KOPT-K1 (cell line): ENCODE data around the gene ARHGAP8.
"Not testable (repeated sequence)": the region's sequence is repeated elsewhere in the genome, so short reads cannot be mapped to it uniquely, and the experiment has no call there.

ENCODE experiments used
- H3K27ac ChIP-seq: fragments of 200-600 bp; sonication (generic); 2 replicates; pipeline ENCODE4 v1.5.1; 2016; ENCODE audit warnings: antibody characterized with exemption, mild to moderate bottlenecking, low read depth, low read length; ENCODE audit not compliant: poor library complexity, severe bottlenecking
- H3K36me3 ChIP-seq: fragments of 200-600 bp; sonication (generic); 2 replicates; pipeline ENCODE4 v1.5.1; 2017; ENCODE audit warnings: antibody characterized with exemption, mild to moderate bottlenecking, low read length, moderate library complexity; ENCODE audit not compliant: insufficient read depth
- H3K9me3 ChIP-seq: fragments of 200-600 bp; sonication (generic); 2 replicates; pipeline ENCODE4 v1.5.1; 2017; ENCODE audit warnings: antibody characterized with exemption, low read length, mild to moderate bottlenecking; ENCODE audit not compliant: insufficient read depth, poor library complexity, severe bottlenecking

Gene ARHGAP8

DNA sequence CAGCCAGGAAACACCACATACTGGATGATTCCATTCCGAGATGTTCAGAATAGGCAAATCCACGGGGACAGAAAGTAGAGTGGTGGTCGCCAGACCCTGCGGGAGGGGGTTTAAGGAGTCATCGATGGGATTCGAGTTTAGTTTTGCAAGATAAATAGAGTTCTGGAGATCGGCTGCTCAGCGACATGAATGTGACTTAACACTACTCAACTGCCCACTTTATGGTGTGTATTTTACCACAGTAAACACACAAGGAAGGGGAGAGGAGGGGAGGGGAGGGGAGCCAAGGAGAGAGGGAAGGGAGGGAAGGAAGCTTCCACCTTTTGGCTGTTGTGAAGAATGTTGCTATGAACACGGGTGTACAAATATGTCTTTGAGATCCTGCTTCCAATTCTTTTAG lies 10.4 kb upstream of the ARHGAP8 start:
- Histone ChIP-seq H3K9me3 (no peaks in the 10 kb centered on the region), H3K27ac (no peak overlapping the region), H3K36me3 (no peaks in the 10 kb centered on the region)

DNA sequence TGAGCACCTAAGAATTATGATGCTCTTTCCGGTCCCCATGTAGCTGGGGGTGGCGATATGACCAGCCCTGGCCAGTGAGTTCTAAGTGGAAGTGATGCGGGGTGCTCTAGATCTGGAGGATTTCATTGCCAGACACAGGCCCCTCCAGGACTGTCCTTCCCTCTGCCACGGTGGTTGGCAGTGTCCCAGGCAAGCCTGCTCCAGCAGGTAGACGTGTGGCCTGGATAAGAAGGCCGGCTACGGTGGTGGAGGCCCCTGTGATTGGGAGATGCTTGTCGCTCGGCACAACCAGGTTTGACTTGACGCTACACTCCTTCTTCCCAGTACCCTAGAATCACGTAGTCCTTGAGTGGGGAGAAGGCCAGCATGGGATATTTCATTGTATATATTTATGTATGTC lies 9.1 kb upstream of the ARHGAP8 start:
- H3K36me3 ChIP-seq: no peaks in the 10 kb centered on the region
- H3K9me3 ChIP-seq: no peaks in the 10 kb centered on the region
- H3K27ac ChIP-seq: no peak overlapping the region

DNA sequence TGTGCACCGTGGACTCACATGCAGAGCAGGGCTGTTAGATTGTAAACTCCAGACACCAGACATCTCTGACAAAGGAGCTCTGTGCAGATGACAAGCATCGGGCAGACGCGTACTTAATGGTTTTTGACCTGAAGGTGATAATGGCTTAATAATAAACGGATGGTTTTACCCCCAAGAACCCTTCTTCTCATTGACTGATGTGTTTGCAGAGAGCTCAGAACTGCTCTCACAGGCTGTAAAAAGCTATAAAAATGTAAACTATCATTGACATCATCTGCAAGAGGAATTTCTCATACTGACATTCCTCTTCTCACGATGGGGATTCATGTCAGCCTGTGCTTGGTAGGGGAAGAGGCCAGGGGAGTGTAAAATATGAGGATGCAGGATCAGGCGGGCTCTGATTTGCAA lies 8.6 kb upstream of the ARHGAP8 start:
- no peak overlapping the region for H3K27ac ChIP-seq

DNA sequence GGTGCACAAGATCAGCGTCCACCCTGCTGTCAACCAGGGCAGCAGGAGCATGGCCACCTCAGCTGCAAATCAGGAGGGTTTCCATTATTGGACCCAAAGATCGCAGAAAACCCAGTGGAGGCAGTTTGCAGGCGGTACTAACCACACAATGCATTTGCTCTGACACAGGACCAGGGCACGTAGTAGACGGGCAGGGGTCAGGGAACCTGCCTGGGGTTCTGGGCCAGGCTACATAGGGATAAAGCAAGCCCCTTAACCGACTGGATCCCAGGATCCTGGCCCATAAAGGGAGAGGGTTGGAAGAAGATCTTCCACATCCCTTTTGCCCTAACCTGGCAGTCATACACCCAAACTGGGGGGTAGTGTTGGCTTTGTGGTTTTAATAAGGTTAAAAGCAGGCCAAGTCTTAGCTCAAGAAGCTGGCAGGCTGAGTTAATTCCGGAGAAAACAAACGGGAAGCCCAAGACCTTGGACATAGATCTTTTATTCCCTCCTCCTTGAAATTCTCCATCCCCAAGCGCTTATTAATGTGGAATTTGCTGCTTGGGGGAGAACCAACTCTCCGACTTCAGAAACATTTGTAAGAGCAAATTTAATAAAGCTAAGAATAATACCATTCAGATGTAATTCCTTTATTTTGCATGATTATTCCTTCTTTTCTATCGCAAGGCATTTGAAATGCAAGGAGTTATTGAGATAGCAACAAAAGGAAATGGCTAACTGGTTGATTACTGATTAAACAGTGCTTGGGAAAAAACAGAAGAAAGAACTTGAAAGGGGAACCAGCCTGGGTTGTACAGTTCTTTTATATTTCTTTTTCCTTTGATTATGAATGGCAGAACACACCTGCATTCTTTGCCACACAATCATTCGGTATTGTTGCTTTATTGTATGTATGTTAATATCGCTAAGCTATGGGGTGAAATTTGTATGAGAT lies 6.3 kb upstream of the ARHGAP8 start:
- no peaks in the 10 kb centered on the region for H3K36me3 ChIP-seq
- no peaks in the 10 kb centered on the region for H3K9me3 ChIP-seq
- no peak overlapping the region for H3K27ac ChIP-seq

More for the DNA sequence above, 8.6 kb upstream of the ARHGAP8 start:
- no peaks in the 10 kb centered on the region for H3K9me3 ChIP-seq
- no peaks in the 10 kb centered on the region for H3K36me3 ChIP-seq

DNA sequence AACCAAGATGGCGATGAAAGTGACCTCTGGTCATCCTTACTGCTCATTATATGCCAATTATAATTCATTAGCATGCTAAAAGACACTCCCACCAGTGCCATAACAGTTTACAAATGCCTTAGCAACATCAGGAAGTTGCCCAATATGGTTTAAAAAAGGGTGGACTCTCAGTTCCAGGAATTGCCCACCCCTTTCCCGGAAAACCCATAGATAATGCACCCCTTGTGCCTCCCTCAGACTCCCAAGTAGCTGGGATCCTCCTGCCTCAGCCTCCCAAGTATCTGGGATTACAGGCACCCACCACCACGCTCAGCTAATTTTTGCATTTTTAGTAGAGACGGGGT lies 4.6 kb upstream of the ARHGAP8 start:
- not testable (repeated sequence) for H3K9me3 ChIP-seq, H3K27ac ChIP-seq, H3K36me3 ChIP-seq

DNA sequence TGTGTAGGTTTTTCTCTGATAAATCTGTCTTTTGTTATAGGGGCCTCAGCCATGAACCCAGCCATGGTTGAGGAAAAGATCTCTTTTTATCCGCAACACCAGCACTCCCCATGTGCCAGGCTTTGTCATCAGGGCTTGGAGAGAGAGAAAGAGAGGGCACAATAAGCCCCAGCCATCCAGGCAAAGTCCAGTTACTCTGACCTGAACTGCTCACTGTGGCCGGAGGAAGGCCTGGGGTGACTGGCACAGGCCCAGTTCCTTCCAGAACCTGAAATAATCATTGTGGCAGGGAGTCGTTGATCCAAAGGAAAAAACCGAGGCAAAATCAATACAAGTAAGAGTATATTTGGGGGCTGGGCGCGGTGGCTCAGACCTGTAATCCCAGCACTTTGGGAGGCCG lies 3.9 kb upstream of the ARHGAP8 start:
- no peaks in the 10 kb centered on the region for H3K9me3 ChIP-seq
- no peak overlapping the region for H3K27ac ChIP-seq
- no peaks in the 10 kb centered on the region for H3K36me3 ChIP-seq

DNA sequence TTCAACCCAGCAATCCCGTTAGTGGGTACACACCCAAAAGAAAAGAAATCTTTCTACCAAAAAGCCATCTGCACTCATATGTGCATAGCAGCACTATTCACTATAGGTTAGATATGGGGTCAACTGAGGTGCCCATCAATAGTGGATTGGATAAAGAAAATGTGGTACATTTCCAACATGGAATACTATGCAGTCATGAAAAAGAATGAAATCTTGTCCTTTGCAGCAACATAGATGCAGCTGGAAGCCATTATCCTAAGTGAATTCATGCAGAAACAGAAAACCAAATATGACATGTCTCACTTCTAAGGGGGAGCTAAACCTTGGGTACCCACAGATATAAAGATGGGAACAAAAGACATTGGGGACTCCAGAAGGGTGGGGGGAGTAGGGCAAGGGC lies 1.9 kb upstream of the ARHGAP8 start:
- Histone ChIP-seq H3K27ac (no peak overlapping the region), H3K36me3 (no peaks in the 10 kb centered on the region), H3K9me3 (no peaks in the 10 kb centered on the region)

DNA sequence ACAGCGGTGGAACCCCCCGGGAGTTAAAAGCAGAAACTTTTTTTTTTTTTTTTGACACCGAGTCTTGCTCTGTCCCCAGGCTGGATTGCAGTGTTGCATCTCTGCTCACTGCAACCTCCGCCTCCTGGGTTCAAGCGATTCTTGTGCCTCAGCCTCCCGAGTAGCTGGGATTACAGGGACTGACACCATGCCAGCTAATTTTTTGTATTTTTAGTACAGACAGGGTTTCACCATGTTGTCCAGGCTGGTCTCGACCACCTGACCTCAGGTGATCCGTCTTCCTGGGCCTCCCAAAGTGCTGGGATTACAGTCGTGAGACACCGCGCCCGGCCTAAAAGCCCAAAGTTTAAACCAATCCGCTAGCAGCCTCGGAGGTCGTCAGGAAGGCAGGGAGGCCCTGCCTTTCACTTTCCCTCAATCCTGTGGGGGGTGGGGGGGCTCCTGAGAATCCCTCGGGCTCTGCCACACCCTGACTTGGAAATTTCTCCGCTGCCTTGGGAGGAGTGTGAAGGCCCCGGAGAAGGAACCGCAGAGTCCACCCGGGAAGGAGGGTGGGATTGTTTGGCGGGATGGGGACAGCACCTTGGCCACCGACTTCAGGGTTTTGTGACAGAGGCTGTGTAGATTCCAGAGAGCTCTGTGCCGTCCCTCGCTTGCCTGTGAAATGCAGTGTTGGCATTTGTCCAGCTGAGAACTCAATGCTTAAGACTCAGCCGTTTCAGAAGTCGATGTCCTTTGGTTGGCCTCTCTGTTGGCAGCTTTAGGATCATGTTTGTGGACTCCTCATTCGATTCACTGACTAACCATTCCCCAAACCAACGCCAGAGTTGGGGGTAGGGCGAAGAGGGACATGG lies 1.0 kb downstream of the ARHGAP8 start:
- Histone ChIP-seq H3K9me3 (no peaks in the 10 kb centered on the region), H3K27ac (no peak overlapping the region), H3K36me3 (no peaks in the 10 kb centered on the region)

DNA sequence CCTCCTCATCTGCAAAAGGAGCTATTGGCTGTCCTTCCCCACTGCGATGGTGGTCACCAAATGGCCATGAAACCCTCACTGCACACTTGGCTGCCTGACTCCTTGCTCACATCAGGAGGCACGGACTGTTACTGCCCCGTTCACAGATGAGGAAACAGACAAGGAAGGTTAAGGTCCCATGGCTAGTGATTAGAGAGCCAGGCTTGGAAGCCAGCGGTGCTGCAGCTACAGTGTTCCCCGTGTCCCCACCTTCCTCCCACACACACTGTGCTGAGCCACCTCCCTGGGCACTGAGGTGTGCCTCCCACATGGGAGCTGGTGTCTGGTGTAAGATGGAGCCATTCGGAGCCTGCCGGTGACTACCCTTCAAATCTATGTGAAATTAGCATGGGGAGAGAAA lies 2.6 kb downstream of the ARHGAP8 start:
- Histone ChIP-seq H3K9me3 (no peaks in the 10 kb centered on the region), H3K36me3 (no peaks in the 10 kb centered on the region), H3K27ac (no peak overlapping the region)

DNA sequence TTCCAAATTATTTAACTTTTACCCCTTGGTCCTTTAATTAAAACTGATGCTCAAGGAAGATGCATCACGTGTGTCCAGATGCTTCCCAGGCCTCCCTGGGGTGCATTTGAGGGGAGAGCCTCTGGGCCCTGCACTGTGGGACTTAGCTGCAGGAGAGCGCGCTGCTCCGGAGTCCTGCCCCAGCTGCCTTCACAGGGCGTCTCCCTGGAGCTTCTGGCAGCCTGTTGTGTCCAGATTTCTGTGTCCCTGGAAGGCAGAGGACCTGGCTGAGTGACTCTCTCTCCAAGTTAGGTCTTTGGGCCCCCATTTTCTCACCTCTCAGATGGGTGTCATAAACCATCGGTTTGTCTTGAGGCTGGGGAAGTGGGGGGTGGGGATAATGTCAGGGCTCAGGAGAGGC lies 3.0 kb downstream of the ARHGAP8 start:
- H3K9me3 ChIP-seq: no peaks in the 10 kb centered on the region
- H3K36me3 ChIP-seq: no peaks in the 10 kb centered on the region
- H3K27ac ChIP-seq: no peak overlapping the region

DNA sequence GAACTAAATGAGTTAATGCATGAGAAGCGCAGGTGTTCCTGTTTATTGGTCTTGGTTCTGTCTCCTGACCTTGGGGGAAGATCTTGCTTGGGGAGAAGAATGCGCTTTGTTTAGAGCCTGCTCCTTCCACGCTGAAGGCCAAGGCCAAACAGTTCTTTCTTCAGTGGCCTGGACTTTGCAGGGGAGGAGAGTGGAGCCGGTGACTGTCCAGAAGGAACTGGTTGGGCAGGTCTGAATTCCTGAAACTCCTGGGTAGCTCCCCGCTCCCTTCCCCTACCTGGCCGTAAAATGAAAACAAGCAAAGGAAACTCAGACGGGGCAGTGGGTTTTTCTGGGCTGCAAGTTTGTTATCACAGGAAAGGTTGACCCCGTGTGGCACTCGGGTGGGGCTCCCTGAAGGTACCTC lies 3.6 kb downstream of the ARHGAP8 start:
- Histone ChIP-seq H3K9me3 (no peaks in the 10 kb centered on the region), H3K36me3 (no peaks in the 10 kb centered on the region), H3K27ac (no peak overlapping the region)

DNA sequence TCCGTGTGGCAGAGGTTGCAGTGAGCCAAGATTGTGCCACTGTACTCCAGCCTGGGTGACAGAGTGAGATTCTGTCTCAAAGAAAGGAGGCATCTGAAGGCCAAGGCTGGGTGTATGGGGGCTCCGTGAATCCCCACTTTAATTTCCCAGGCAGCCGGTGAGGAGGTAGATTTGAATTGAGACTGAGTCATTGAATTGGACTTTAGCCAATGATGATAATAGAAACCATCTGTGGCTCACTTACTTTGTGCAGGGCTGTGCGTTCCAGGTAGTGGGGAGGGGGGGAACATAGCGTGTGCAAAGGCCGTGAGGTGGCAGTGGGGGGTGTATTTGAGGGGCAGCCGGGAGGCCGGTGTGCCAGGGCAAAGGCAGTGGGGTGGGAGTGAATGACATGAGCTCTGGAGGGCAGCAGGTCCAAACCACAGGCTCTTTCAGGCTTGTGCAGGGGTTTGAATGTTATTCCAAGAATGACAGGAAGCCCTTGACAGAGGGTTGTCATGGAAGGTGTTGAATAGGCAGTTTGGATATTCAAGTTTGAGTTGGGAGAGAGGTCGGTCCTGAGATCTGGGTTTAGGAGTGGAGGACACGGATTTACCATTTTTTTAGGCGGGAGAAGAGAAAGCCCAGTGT lies 6.1 kb downstream of the ARHGAP8 start:
- Histone ChIP-seq H3K9me3 (no peaks in the 10 kb centered on the region), H3K36me3 (no peaks in the 10 kb centered on the region), H3K27ac (no peak overlapping the region)

DNA sequence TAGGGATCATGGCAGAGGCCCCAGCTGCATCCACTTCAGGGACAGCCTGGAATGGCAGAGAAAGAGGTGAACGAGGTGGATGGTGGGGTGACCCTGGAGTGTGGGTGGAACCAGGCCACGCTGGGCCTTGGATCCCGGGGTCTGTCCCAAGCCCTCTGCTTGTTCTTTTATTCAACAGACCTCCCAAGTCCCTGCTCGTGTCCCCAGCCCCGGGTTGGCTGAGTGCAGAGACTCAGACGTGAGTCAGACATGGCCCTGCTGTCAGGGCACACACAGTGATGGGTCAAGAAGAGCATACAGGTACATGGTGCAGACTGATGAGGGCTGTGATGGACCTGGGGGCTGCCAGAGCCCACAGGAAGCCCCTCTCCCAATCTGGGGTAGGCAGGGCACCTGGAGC lies 6.6 kb downstream of the ARHGAP8 start:
- Histone ChIP-seq H3K27ac (no peak overlapping the region), H3K36me3 (no peaks in the 10 kb centered on the region)

DNA sequence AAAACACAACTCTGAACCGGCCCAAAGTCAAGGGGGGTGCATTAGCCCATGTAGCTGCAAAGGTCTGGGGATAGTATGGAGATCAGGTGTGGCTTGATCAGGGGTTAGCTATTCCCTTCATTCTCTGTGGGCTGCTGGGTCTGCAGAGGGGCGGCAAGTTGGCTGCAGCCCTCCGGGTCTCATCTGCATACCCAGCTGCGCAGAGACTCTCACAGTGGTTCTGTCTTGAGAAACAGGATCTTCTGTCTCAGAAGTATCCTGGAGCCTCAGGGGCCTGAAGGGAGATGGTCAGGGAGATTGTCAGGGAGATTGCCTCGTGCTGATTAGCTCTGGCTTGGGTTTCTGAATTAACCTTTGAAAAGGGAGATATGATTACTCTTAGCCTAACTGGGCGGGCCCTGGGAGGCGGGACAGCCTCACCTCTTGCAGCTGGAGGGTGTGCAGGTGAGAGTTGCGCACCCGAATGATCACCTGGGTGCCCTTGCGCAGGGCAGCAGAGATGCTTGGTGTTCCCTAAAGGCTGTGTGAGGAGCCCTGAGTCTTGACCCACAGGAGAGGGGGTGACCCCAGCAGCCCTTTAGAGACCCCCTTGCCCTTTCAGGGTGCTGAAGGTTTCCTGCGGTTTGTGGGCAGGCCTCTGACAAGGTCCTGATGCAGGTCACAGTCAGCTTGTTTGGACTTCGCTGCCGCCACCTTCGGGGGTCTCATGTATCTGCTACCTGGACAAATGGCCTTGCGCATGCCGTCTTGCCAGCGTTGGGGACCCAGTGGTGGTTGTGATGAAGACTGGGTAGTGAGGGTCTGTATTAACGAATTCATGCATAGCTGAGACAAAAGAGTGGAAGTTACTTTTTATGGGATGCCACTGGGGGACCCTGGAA lies 7.3 kb downstream of the ARHGAP8 start:
- Histone ChIP-seq H3K9me3 (no peaks in the 10 kb centered on the region), H3K36me3 (no peaks in the 10 kb centered on the region), H3K27ac (no peak overlapping the region)

More for the DNA sequence above, 6.6 kb downstream of the ARHGAP8 start:
- H3K9me3 ChIP-seq: no peaks in the 10 kb centered on the region
